NAMALWA (cell line): ENCODE data around the gene BLVRA.
"Not testable (repeated sequence)": the region's sequence is repeated elsewhere in the genome, so short reads cannot be mapped to it uniquely, and the experiment has no call there.

Experiments
- DNase-seq: peaks from one replicate; pipeline ENCODE4 v3.0.0-alpha.2; 2015; ENCODE audit warnings: low spot score

The BLVRA gene

GRCh38 chr7:43808410-43808809 lies 49.9 kb downstream of the BLVRA start:
- no peak for DNase-seq

- peak; percentile 87 for DNase-seq
These were observed 51.9 kb downstream of the BLVRA start for GRCh38 chr7:43810195-43810941.

GRCh38 chr7:43815373-43815772 lies 56.9 kb downstream of the BLVRA start:
- DNase-seq, result no peak

- not testable (repeated sequence) for DNase-seq
These were observed 57.7 kb downstream of the BLVRA start for GRCh38 chr7:43816046-43816797.

GRCh38 chr7:43823425-43823824 lies 64.9 kb downstream of the BLVRA start:
- not testable (repeated sequence) for DNase-seq

GRCh38 chr7:43823941-43824340 lies 65.5 kb downstream of the BLVRA start:
- DNase-seq, result no peak

- not testable (repeated sequence) for DNase-seq
These were observed 66.0 kb downstream of the BLVRA start for GRCh38 chr7:43824513-43824912.

- no peak for DNase-seq
These were observed 66.5 kb downstream of the BLVRA start for GRCh38 chr7:43824963-43825362.

GRCh38 chr7:43825391-43825808 lies 66.9 kb downstream of the BLVRA start:
- DNase-seq, result no peak

- not testable (repeated sequence) for DNase-seq
These were observed 72.4 kb downstream of the BLVRA start for GRCh38 chr7:43830917-43831316.

- DNase-seq, result peak; percentile 73
These were observed 76.2 kb downstream of the BLVRA start for GRCh38 chr7:43834463-43835251.

- DNase-seq, result no peak
These were observed 79.8 kb downstream of the BLVRA start for GRCh38 chr7:43838201-43838658.

- DNase-seq, result no peak
These were observed 84.8 kb downstream of the BLVRA start for GRCh38 chr7:43843296-43843695.

GRCh38 chr7:43844257-43844656 lies 85.8 kb downstream of the BLVRA start:
- DNase-seq, result no peak

GRCh38 chr7:43844662-43845061 lies 86.2 kb downstream of the BLVRA start:
- DNase-seq, result no peak

- DNase-seq, result no peak
These were observed 89.0 kb downstream of the BLVRA start for GRCh38 chr7:43847496-43847895.

- DNase-seq, result no peak
These were observed 90.6 kb downstream of the BLVRA start for GRCh38 chr7:43849047-43849446.

- DNase-seq, result no peak
These were observed 92.1 kb downstream of the BLVRA start for GRCh38 chr7:43850348-43851116.

- DNase-seq, result no peak
These were observed 93.3 kb downstream of the BLVRA start for GRCh38 chr7:43851805-43852204.

GRCh38 chr7:43855176-43855575 lies 96.7 kb downstream of the BLVRA start:
- DNase-seq, result no peak

GRCh38 chr7:43856316-43856715 lies 97.8 kb downstream of the BLVRA start:
- no peak for DNase-seq
